ENCODE data around the gene ACBD5. TPM values are rescaled to one million over a fixed set of nuclear protein-coding genes. Genes with fewer than 3 reads are reported as not detected.

The ACBD5 gene
- total RNA-seq, 1 experiment from 2014 or later = 16.8 TPM

DNA sequence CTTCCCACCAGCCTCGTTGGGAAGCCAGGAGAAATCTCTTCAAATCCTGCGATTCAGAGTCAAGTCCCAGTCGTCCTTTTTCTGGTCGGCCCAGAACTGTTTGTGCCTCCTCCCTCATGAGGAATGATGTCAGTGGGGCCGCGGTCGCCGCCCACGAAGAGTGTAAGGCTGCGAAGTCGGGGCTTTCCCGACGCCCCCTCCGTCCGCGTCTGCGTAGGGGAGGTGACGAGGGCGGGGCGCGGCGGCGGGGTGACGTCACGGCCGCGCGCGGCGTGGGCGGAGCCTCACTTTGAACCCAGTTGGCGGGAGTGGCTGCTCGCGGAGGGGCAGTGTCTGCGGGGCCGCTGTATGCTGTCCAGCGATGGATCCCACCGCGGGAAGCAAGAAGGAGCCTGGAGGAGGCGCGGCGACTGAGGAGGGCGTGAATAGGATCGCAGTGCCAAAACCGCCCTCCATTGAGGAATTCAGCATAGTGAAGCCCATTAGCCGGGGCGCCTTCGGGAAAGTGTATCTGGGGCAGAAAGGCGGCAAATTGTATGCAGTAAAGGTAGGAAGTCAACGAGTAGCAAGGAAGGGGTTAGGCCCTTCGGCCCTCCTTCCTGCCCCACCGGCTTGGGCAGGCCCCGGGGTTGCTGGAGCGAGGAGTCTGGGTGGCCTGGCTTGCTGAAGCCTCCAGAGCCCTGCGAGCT, 85.4 kb downstream of the ACBD5 start, which contains the start of gene MASTL:
TSS of gene MASTL (plus strand) at position 287 of the 689 bp plus-strand sequence. CDS start at position 362, 75 bp downstream.
- Histone ChIP-seq H3K27me3 (replicated peaks; ENCODE audit: insufficient read depth, low read depth, low read length, poor library complexity) (no peaks in the 10 kb centered on the region), H3K9me3 (ENCODE audit: low read depth, low read length, poor library complexity, severe bottlenecking) (no peaks in the 10 kb centered on the region), H3K4me1 (ENCODE audit: insufficient read depth, low read length, poor library complexity, severe bottlenecking) (peaks cover 9% of the 10 kb centered on the region), H3K36me3 (ENCODE audit: insufficient read depth, low read length, poor library complexity, severe bottlenecking) (peaks cover 24% of the 10 kb centered on the region), H3K27ac (ENCODE audit: low read depth, low read length, poor library complexity, severe bottlenecking) (peak within 1 kb of the TSS; percentile 98), H3K4me3 (ENCODE audit: low read depth, low read length, poor library complexity, severe bottlenecking) (peak within 1 kb of the TSS; percentile 90)
- TSS peak; percentile 50 for BruUV-seq (replicated peaks)
- no peak for TF ChIP-seq EZH2 (IDR thresholded peaks at IDR 0.05; ENCODE audit: borderline replicate concordance, low read depth, low read length, poor library complexity, severe bottlenecking)
- TF ChIP-seq, protein P1, sequence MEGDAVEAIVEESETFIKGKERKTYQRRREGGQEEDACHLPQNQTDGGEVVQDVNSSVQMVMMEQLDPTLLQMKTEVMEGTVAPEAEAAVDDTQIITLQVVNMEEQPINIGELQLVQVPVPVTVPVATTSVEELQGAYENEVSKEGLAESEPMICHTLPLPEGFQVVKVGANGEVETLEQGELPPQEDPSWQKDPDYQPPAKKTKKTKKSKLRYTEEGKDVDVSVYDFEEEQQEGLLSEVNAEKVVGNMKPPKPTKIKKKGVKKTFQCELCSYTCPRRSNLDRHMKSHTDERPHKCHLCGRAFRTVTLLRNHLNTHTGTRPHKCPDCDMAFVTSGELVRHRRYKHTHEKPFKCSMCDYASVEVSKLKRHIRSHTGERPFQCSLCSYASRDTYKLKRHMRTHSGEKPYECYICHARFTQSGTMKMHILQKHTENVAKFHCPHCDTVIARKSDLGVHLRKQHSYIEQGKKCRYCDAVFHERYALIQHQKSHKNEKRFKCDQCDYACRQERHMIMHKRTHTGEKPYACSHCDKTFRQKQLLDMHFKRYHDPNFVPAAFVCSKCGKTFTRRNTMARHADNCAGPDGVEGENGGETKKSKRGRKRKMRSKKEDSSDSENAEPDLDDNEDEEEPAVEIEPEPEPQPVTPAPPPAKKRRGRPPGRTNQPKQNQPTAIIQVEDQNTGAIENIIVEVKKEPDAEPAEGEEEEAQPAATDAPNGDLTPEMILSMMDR (conservative IDR thresholded peaks at IDR 0.05; ENCODE audit: low read depth, low read length) = no peak
- CTCF ChIA-PET = interaction anchor here (0.6 kb wide), 1 partner anchor 46 kb away, joined by 4 read pairs; no protein-coding TSS in a partner anchor
- POLR2A ChIA-PET (ENCODE audit: low non-redundant PET) = interaction anchor here (0.6 kb wide), 1 partner anchor 103 kb away, joined by 4 read pairs; no protein-coding TSS in a partner anchor
- DNase-seq (ENCODE audit: low spot score) = peak; percentile 93
- intact Hi-C loops (cut with micrococcal nuclease; ENCODE audit: unreplicated experiment) = loop anchor here (2.0 kb wide), 1 partner anchor 86 kb away; the partner anchor contains the start of gene ACBD5

DNA sequence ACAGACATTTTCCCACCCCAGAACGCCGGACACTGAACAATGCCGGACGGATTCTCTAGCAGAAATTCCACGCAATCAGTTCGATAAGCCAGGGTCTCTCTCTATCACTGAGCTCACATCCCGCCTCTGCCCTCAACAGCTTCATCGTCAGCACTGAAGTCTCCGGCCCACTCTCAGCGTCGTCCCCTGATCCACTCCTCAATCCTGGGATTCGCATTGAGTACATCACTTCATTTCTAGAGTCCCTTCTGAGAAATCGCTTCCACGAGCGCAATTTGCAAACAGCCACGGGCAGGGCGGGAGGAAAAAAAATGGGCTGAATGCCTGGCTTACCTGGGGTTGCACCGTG, 86.8 kb downstream of the ACBD5 start:
- Histone ChIP-seq H3K27me3 (replicated peaks; ENCODE audit: insufficient read depth, low read depth, low read length, poor library complexity) (no peaks in the 10 kb centered on the region), H3K4me1 (ENCODE audit: insufficient read depth, low read length, poor library complexity, severe bottlenecking) (peaks cover 9% of the 10 kb centered on the region), H3K27ac (ENCODE audit: low read depth, low read length, poor library complexity, severe bottlenecking) (peak overlapping the region; percentile 98), H3K4me3 (ENCODE audit: low read depth, low read length, poor library complexity, severe bottlenecking) (peak overlapping the region; percentile 90), H3K36me3 (ENCODE audit: insufficient read depth, low read length, poor library complexity, severe bottlenecking) (peaks cover 13% of the 10 kb centered on the region), H3K9me3 (ENCODE audit: low read depth, low read length, poor library complexity, severe bottlenecking) (no peaks in the 10 kb centered on the region)
- ChIA-PET POLR2A (ENCODE audit: low non-redundant PET) (interaction anchor here (0.6 kb wide), 2 partner anchors 13 to 418 kb away, joined by 8 to 9 read pairs; no protein-coding TSS in a partner anchor), CTCF (interaction anchor here (0.7 to 1.1 kb wide), 3 partner anchors 53 to 1318 kb away, joined by 4 read pairs; no protein-coding TSS in a partner anchor)
- BruUV-seq (replicated peaks) = TSS peak; percentile 77
- intact Hi-C loops (cut with micrococcal nuclease; ENCODE audit: unreplicated experiment) = loop anchor here (2.0 kb wide), 1 partner anchor 87 kb away; the partner anchor contains the start of gene ACBD5
- TF ChIP-seq, protein P1 (conservative IDR thresholded peaks at IDR 0.05; ENCODE audit: low read depth, low read length) = no peak
- no peak for TF ChIP-seq EZH2 (IDR thresholded peaks at IDR 0.05; ENCODE audit: borderline replicate concordance, low read depth, low read length, poor library complexity, severe bottlenecking)
- DNase-seq (ENCODE audit: low spot score) = peak; percentile 25

DNA sequence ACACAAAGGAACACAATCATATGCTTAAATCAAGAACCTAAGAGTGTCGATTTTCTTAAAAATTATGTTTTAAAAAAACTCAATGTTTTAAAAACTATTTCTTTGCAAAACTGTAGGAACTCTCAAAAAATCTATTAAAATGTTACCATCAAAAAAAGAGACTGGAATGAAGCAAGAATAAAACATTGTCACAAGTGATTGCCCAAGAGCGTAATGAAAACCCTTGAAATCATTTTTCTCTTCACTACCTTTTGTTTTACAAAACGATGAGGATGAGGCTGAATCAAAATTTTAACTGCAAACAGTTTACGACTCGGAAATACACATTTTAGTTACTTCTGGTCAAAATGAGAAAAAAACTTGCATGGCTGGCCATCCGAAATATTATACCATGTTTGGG, 87.3 kb downstream of the ACBD5 start:
- no peaks in the 10 kb centered on the region for H3K27me3 ChIP-seq (replicated peaks; ENCODE audit: insufficient read depth, low read depth, low read length, poor library complexity)
- H3K9me3 ChIP-seq (ENCODE audit: low read depth, low read length, poor library complexity, severe bottlenecking) = no peaks in the 10 kb centered on the region
- no TSS peak for BruUV-seq (replicated peaks)
- CTCF ChIA-PET = interaction anchor here (1.1 kb wide), 1 partner anchor 89 kb away, joined by 4 read pairs; no protein-coding TSS in a partner anchor
- H3K36me3 ChIP-seq (ENCODE audit: insufficient read depth, low read length, poor library complexity, severe bottlenecking) = peaks cover 13% of the 10 kb centered on the region
- peak overlapping the region; percentile 98 for H3K27ac ChIP-seq (ENCODE audit: low read depth, low read length, poor library complexity, severe bottlenecking)
- TF ChIP-seq EZH2 (IDR thresholded peaks at IDR 0.05; ENCODE audit: borderline replicate concordance, low read depth, low read length, poor library complexity, severe bottlenecking) = no peak
- TF ChIP-seq, protein P1 (conservative IDR thresholded peaks at IDR 0.05; ENCODE audit: low read depth, low read length) = no peak
- DNase-seq (ENCODE audit: low spot score) = no peak
- intact Hi-C loops (cut with micrococcal nuclease; ENCODE audit: unreplicated experiment) = no loop called here
- POLR2A ChIA-PET (ENCODE audit: low non-redundant PET) = no interaction called here
- peaks cover 9% of the 10 kb centered on the region for H3K4me1 ChIP-seq (ENCODE audit: insufficient read depth, low read length, poor library complexity, severe bottlenecking)
- peak overlapping the region; percentile 90 for H3K4me3 ChIP-seq (ENCODE audit: low read depth, low read length, poor library complexity, severe bottlenecking)
